Caco-2 (cell line): Measurements from ENCODE around the gene RRP1. TPM values are rescaled to one million over a fixed set of nuclear protein-coding genes. Genes with fewer than 3 reads are reported as not detected.

Experiments
- BruUV-seq: library from RNA; stranded (reverse); fragments of 400-500 nt; replicated peaks from 2 replicates; lab custom pipeline; 2021; lab: Mats Ljungman, UMichigan
- CTCF ChIA-PET: fragments of 300-600 bp; sonication (Branson Sonifier 250); formaldehyde crosslinking; loops from one replicate; lab custom pipeline; 2022; ENCODE audit warnings: antibody characterized with exemption; lab: Charles Lee
- POLR2A ChIA-PET: fragments of 300-600 bp; sonication (Branson Sonifier 250); formaldehyde crosslinking; loops from one replicate; lab custom pipeline; 2022; ENCODE audit warnings: antibody characterized with exemption; lab: Charles Lee
- DNase-seq, 2 experiments: peaks; one replicate each; pipeline versions ENCODE4 v3.0.0 to v3.0.0-alpha.2; 2020 to 2022
- H3K27me3 ChIP-seq: replicated peaks from 2 replicates; pipeline ENCODE4 v1.6.0; 2011; ENCODE audit warnings: low read length; ENCODE audit not compliant: control insufficient read depth, insufficient read depth
- H3K36me3 ChIP-seq: 2 replicates; pipeline ENCODE4 v1.5.1; 2011; ENCODE audit warnings: low read length; ENCODE audit not compliant: control insufficient read depth, insufficient read depth
- H3K4me1 ChIP-seq: fragments of 250-450 bp; sonication (Bioruptor Pico); 2 replicates; pipeline ENCODE4 v1.5.1; 2020; ENCODE audit warnings: mild to moderate bottlenecking
- H3K4me3 ChIP-seq: 2 replicates; pipeline ENCODE4 v1.5.1; 2011; ENCODE audit warnings: low read depth, mild to moderate bottlenecking, control low read depth, low read length
- H3K9me3 ChIP-seq: fragments of 250-450 bp; sonication (Bioruptor Pico); 2 replicates; pipeline ENCODE4 v1.5.1; 2020; ENCODE audit warnings: mild to moderate bottlenecking, moderate library complexity
- H3K27ac Mint-ChIP-seq: one replicate; pipeline ENCODE4 v1.8.0; 2022; ENCODE audit warnings: mixed read lengths; ENCODE audit not compliant: unreplicated experiment
- H3K27me3 Mint-ChIP-seq: one replicate; pipeline ENCODE4 v1.8.0; 2022; ENCODE audit warnings: mixed read lengths; ENCODE audit not compliant: insufficient read depth, unreplicated experiment
- H3K36me3 Mint-ChIP-seq: one replicate; pipeline ENCODE4 v1.8.0; 2022; ENCODE audit warnings: mild to moderate bottlenecking, mixed read lengths; ENCODE audit not compliant: insufficient read depth, unreplicated experiment
- H3K4me1 Mint-ChIP-seq: one replicate; pipeline ENCODE4 v1.8.0; 2022; ENCODE audit warnings: low read depth, mixed read lengths; ENCODE audit not compliant: unreplicated experiment
- H3K4me3 Mint-ChIP-seq: one replicate; pipeline ENCODE4 v1.8.0; 2022; ENCODE audit warnings: mild to moderate bottlenecking, moderate library complexity, mixed read lengths; ENCODE audit not compliant: unreplicated experiment
- H3K9me3 Mint-ChIP-seq: one replicate; pipeline ENCODE4 v1.8.0; 2022; ENCODE audit warnings: mixed read lengths; ENCODE audit not compliant: unreplicated experiment
- intact Hi-C: fragments of 100-400 bp; cut with micrococcal nuclease; formaldehyde crosslinking; loops from one replicate; pipeline ENCODE4 v1.10.0; 2022; ENCODE audit not compliant: unreplicated experiment
- total RNA-seq: library from RNA; stranded (reverse); gene quantifications from 2 replicates; pipeline ENCODE4 v1.2.3, GENCODE V29; 2022
- TF ChIP-seq, protein P1 (sequence below), 2 experiments: fragments of 200-600 bp in 1 of 2; IDR thresholded peaks; 1 replicate in 1 of 2; 2 replicates in 1 of 2; pipeline versions ENCODE4 v1.5.1 to v1.8.0; 2011 to 2022; ENCODE audit warnings: antibody characterized with exemption in 1 of 2, control low read depth in 1 of 2, inconsistent platforms in 1 of 2, low read depth in 1 of 2, low read length in 1 of 2, mild to moderate bottlenecking in 1 of 2, moderate library complexity in 1 of 2; ENCODE audit not compliant: insufficient read depth in 1 of 2, severe bottlenecking in 1 of 2, unreplicated experiment in 1 of 2

The RRP1 gene
- total RNA-seq, 1 experiment from 2014 or later, result 52.8 TPM

DNA sequence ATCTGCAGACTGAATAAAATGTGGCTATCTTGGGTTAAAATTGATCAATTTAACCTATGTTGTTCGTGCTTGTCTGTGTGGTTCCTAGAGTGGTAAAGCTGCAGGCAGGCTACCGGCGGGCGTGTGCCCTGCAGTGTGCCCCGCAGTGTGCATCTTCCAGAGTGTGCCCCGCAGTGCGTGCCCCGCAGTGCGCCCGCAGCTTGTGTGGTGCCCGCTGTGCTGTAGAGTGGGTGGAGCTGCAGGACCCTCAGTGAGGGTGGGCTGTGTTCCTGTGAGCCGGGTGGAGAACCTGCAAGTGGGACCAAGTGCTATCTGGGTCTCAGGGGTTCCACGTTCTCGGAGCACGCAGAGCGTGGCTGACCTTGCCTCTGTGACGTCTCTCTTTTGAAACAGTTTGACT, 10.7 kb downstream of the RRP1 start:
- BruUV-seq, result no TSS peak
- Mint-ChIP-seq H3K27ac (no peak overlapping the region), H3K27me3 (no peaks in the 10 kb centered on the region), H3K4me3 (no peak overlapping the region), H3K4me1 (no peaks in the 10 kb centered on the region), H3K36me3 (peaks cover 74% of the 10 kb centered on the region), H3K9me3 (no peaks in the 10 kb centered on the region)
- H3K36me3 ChIP-seq, result peaks cover 5% of the 10 kb centered on the region
- no peak overlapping the region for H3K4me3 ChIP-seq
- no peaks in the 10 kb centered on the region for H3K27me3 ChIP-seq
- ChIA-PET CTCF (no interaction called here), POLR2A (no interaction called here)
- no peak for DNase-seq
- H3K4me1 ChIP-seq, result no peaks in the 10 kb centered on the region
- TF ChIP-seq, protein P1, sequence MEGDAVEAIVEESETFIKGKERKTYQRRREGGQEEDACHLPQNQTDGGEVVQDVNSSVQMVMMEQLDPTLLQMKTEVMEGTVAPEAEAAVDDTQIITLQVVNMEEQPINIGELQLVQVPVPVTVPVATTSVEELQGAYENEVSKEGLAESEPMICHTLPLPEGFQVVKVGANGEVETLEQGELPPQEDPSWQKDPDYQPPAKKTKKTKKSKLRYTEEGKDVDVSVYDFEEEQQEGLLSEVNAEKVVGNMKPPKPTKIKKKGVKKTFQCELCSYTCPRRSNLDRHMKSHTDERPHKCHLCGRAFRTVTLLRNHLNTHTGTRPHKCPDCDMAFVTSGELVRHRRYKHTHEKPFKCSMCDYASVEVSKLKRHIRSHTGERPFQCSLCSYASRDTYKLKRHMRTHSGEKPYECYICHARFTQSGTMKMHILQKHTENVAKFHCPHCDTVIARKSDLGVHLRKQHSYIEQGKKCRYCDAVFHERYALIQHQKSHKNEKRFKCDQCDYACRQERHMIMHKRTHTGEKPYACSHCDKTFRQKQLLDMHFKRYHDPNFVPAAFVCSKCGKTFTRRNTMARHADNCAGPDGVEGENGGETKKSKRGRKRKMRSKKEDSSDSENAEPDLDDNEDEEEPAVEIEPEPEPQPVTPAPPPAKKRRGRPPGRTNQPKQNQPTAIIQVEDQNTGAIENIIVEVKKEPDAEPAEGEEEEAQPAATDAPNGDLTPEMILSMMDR (IDR thresholded peaks at IDR 0.05; ENCODE audit: insufficient read depth in 1 of 2, low read depth in 1 of 2, low read length in 1 of 2, severe bottlenecking in 1 of 2, unreplicated experiment in 1 of 2), result no peak
- no peaks in the 10 kb centered on the region for H3K9me3 ChIP-seq
- intact Hi-C loops, result no loop called here

DNA sequence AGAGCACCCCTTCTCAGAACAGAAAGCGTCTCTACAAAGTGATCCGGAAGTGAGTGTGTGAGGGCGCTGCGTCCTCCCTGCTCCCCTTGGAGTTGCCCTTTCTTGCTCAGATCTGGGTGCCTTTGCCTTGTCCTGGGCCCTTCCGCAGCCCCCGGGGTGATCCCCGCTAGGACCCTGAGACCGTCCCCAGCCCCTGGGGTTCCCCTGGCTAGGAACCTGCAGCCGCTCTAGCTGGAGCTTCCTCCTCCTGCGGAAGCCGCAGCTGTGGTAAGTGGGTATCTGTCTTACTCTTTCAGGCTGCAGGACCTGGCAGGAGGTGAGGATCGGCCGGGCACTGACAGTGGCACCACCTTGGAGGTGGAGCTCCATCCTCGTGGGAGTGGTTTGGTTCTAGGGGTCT, 11.2 kb downstream of the RRP1 start:
- TF ChIP-seq, protein P1 (IDR thresholded peaks at IDR 0.05; ENCODE audit: insufficient read depth in 1 of 2, low read depth in 1 of 2, low read length in 1 of 2, severe bottlenecking in 1 of 2, unreplicated experiment in 1 of 2), result no peak
- ChIA-PET CTCF (no interaction called here), POLR2A (no interaction called here)
- Histone ChIP-seq H3K36me3 (peaks cover 5% of the 10 kb centered on the region), H3K4me3 (no peak overlapping the region), H3K9me3 (no peaks in the 10 kb centered on the region), H3K27me3 (no peaks in the 10 kb centered on the region), H3K4me1 (no peaks in the 10 kb centered on the region)
- BruUV-seq, result no TSS peak
- no peaks in the 10 kb centered on the region for H3K9me3 Mint-ChIP-seq
- no peaks in the 10 kb centered on the region for H3K27me3 Mint-ChIP-seq
- no peak overlapping the region for H3K4me3 Mint-ChIP-seq
- H3K4me1 Mint-ChIP-seq, result no peaks in the 10 kb centered on the region
- H3K27ac Mint-ChIP-seq, result no peak overlapping the region
- intact Hi-C loops, result no loop called here
- peaks cover 72% of the 10 kb centered on the region for H3K36me3 Mint-ChIP-seq
- DNase-seq, result no peak

DNA sequence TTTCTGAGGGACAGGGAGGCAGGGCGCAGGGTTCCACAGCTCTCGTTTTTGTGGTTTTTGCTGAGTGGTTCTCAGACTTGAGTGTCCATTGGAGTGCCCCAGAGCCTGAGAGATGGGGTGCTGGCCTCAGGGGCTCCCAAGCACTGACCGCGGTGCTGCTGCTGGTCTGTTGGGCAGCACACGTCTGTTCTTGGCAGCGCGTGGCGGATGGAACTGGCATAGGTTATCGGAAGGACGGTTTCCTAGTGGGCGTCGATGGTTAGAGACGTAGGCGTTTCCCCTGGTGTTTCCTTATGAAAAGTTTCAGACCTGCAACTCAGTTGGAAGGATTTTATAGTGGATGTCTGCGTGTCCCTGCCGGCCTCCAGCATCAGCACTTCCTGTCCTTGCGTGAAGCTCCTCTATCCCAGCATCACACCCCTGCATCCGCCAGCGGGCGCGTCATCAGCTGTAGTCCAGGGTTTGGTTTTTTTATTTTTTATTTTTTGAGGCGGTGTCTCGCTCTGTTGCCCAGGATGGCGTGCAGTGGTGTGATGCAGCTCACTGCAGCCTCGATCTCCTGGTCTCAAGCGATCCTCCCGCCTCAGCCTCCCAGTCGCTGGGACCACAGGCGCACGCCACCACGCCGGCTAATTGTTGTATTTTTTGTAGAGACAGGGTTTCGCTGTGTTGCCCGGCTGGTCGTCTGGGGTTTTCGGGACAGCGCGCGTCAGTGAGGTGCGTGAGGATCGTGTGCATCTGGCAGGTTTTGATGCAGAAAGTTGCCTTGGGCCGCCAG, 11.8 kb downstream of the RRP1 start:
- Mint-ChIP-seq H3K27ac (no peak overlapping the region), H3K9me3 (no peaks in the 10 kb centered on the region), H3K4me3 (no peak overlapping the region), H3K27me3 (no peaks in the 10 kb centered on the region), H3K36me3 (peaks cover 70% of the 10 kb centered on the region), H3K4me1 (no peaks in the 10 kb centered on the region)
- H3K27me3 ChIP-seq, result no peaks in the 10 kb centered on the region
- no peaks in the 10 kb centered on the region for H3K9me3 ChIP-seq
- POLR2A ChIA-PET, result no interaction called here
- BruUV-seq, result no TSS peak
- TF ChIP-seq, protein P1 (IDR thresholded peaks at IDR 0.05; ENCODE audit: insufficient read depth in 1 of 2, low read depth in 1 of 2, low read length in 1 of 2, severe bottlenecking in 1 of 2, unreplicated experiment in 1 of 2), result no peak
- H3K36me3 ChIP-seq, result peaks cover 5% of the 10 kb centered on the region
- no peaks in the 10 kb centered on the region for H3K4me1 ChIP-seq
- no peak for DNase-seq
- no peak overlapping the region for H3K4me3 ChIP-seq
- CTCF ChIA-PET, result no interaction called here
- intact Hi-C loops, result no loop called here
